ENCODE results near the gene NCOA3.

Gene NCOA3

DNA sequence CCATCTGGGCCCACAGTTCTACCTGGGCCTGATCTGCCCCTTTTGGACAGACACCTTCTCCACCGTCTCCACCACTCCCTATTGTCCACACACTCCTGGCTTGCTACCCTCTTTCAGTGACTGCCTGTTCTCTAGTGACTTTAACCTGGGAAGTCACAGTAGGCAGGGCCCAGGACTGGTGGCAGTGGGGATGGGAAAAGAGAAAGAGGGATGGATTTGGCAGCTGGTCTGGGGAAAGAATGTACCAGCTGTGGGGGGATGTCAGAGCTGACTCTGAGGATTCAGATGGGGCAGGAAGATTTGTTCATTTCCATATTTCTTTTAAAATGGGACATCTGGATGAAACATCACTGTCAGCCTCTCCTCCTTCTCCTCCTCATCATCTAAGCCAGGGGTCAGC, 198.1 kb downstream of the NCOA3 start:
- DNase-seq: no peak
- no peak for TF ChIP-seq GATA1 (IDR thresholded peaks at IDR 0.05; ENCODE audit: low read depth, low read length)
- no peak for TF ChIP-seq POLR2A (IDR thresholded peaks at IDR 0.05; ENCODE audit: low read length)

DNA sequence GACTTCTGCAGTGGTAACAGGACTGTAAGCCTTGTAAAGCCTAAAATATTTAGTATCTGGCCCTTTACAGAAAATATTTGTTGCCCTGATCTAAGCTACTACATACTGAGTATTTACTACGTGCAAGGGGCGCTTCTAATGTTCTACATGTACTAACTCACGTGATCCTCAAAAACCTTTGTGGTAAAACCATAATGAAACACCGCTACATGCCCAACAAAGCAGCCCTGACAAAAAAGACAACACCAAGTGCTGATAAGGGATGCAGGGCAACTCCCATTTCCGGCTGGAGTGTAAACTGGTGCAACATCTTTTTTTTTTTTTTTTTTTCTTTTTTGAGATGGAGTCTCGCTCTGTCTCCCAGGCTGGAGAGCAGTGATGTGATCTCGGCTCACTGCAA, 198.6 kb downstream of the NCOA3 start:
- TF ChIP-seq POLR2A (IDR thresholded peaks at IDR 0.05; ENCODE audit: low read length) (no peak), GATA1 (IDR thresholded peaks at IDR 0.05; ENCODE audit: low read depth, low read length) (no peak)
- DNase-seq: no peak

DNA sequence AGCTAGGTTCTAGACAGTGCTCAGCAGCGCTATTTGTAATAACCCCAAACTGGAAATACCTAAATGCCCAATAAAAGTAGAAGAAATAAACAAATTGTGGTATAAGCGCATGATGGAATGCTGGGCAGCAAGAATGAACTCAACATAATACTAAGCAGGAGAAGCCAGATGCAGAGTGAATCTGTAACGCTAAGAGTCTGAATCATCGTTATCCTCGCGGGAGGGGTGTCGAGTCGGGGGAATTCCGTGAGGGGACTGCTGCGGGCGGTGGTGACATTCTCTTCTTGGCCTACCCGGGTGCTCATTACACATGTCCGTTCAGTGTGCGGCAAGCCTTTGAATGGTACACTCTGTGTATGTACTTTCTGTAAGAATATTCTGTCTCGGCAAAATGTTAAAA, 199.9 kb downstream of the NCOA3 start:
- TF ChIP-seq POLR2A (IDR thresholded peaks at IDR 0.05; ENCODE audit: low read length) (no peak), GATA1 (IDR thresholded peaks at IDR 0.05; ENCODE audit: low read depth, low read length) (no peak)
- DNase-seq: no peak

DNA sequence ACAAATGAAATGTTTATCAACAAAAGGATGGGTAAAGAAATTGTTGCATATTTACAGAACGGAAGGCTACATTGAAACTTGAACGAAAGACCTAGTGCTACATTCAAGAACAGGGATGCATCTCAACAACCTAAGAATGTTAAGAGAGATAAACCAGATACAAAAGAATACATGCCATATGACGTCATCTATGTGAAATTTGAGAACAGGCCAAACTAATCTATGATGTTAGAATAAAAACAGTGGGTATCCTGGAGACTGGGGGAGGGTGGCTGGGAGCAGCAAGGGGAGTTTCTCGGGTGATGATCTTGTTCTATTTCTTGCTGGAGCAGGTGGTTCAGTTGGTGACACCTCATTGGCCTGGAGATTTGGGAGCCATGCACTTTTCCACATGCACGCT, 202.1 kb downstream of the NCOA3 start:
- no peak for DNase-seq
- TF ChIP-seq POLR2A (IDR thresholded peaks at IDR 0.05; ENCODE audit: low read length) (no peak), GATA1 (IDR thresholded peaks at IDR 0.05; ENCODE audit: low read depth, low read length) (no peak)

DNA sequence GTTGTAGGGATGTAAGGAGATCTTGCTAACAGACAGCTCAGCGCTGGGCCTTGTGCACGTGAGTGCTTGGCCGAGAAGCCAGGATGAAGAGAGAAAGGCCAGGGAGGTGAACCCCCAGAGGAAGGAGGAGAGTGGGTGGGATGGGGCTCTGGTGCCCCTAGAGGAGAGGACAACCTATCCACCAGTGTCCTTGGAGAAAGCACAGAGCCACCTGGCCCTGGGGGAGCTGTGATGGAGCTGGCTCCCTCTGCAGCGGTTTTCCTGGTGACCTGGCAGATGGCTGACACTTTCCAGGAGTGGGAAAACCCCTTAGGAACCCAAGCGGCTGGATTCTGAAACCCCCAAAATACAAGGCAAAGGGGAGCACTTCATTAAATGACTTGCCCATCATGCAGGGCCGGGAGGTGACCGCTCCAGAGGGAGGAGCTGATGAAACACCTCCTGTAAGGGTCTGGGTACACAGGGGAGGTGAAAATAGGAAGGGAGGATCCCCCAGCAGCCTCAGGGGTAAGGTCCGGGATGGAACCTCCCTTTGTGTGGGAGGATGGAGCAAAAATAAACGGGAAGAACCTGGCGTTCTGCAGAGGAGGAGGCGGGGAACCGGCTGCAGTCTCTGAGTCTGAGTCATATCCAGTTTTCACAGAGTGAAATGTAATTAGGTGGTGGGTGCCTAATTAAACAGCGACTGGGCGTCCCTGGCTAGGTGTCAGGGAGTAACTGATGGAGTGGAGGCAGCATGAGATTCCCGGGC, 203.2 kb downstream of the NCOA3 start:
- TF ChIP-seq POLR2A (IDR thresholded peaks at IDR 0.05; ENCODE audit: low read length) (no peak), GATA1 (IDR thresholded peaks at IDR 0.05; ENCODE audit: low read depth, low read length) (no peak)
- DNase-seq: no peak

DNA sequence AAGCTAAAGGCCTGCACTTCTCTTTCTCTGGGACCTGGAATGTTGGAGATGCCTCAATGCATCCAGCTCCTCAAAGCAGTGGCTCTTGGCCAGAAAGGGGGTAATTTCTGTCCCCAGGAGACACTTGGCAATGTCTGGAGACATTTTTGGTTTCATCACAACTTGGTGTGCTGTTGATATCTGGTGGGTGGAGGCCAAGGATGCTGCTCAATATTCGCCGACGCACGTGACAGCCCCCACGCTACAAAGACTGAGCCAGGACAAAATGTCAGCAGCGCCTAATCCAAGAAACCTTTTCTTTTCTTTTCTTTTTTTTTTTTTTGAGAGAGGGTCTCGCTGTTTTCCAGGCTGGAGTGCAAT, 203.8 kb downstream of the NCOA3 start:
- TF ChIP-seq GATA1 (IDR thresholded peaks at IDR 0.05; ENCODE audit: low read depth, low read length) (no peak), POLR2A (IDR thresholded peaks at IDR 0.05; ENCODE audit: low read length) (no peak)
- DNase-seq: no peak

DNA sequence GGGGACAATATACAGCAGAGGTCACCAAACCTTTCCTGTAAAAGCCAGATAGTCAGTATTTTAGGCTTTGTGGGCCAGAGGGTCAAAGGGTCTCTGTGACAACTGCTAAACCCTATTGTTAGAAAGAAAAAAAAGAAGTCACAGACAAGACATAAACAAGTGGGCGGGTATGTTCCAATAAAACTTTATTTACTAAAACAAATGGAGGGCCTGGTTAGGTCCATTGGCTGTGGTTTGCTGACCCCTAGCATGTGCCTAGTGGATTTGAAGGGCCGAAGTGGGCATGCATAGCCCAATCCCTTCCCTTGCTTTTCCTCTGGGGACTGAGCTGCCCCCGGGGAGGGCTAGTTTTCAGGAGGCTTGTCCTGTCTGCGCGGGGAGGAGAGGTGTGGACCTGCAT, 204.7 kb downstream of the NCOA3 start:
- TF ChIP-seq GATA1 (IDR thresholded peaks at IDR 0.05; ENCODE audit: low read depth, low read length) (no peak), POLR2A (IDR thresholded peaks at IDR 0.05; ENCODE audit: low read length) (no peak)

More for the DNA sequence above, 204.7 kb downstream of the NCOA3 start:
- DNase-seq: no peak
